Endothelial cell of umbilical vein (primary cell): ENCODE data around the gene ZNF804B. TPM values are rescaled to one million over a fixed set of nuclear protein-coding genes. Genes with fewer than 3 reads are reported as not detected.

Experiments used
- BruUV-seq: library from RNA; stranded (reverse); fragments of 400-500 nt; replicated peaks from 2 replicates; lab custom pipeline; 2021; lab: Mats Ljungman, UMichigan
- CTCF ChIA-PET: fragments of 300-600, 350-600 bp; sonication (Branson Sonifier 250); formaldehyde crosslinking; loops from one replicate; lab custom pipeline; 2021; ENCODE audit warnings: antibody characterized with exemption, inconsistent platforms; lab: Charles Lee
- POLR2A ChIA-PET: fragments of 300-600, 350-600 bp; sonication (Branson Sonifier 250); formaldehyde crosslinking; loops from one replicate; lab custom pipeline; 2021; ENCODE audit warnings: antibody characterized with exemption, inconsistent platforms; lab: Charles Lee
- DNase-seq: peaks from one replicate; pipeline ENCODE4 v3.0.0-alpha.2; 2011; ENCODE audit warnings: low read depth, low spot score
- FAIRE-seq: peaks from 2 replicates; lab custom pipeline; 2011; peaks lifted over from hg19 to GRCh38; lab: Jason Lieb, UNC
- H2AFZ ChIP-seq: 2 replicates; pipeline ENCODE4 v1.6.0; 2012; ENCODE audit warnings: low read depth, low read length, control low read depth, inconsistent platforms
- H3K27ac ChIP-seq: 2 replicates; pipeline ENCODE4 v1.5.1; 2011; ENCODE audit warnings: low read depth, mild to moderate bottlenecking, control low read depth, low read length, moderate library complexity; ENCODE audit not compliant: insufficient read depth
- H3K27me3 ChIP-seq, 2 experiments: 2 replicates each; pipeline versions ENCODE4 v1.6.0 to v1.6.1; 2011; ENCODE audit warnings: low read length in 2 of 2, mixed read lengths in 1 of 2; ENCODE audit not compliant: control insufficient read depth in 2 of 2, insufficient read depth in 2 of 2
- H3K36me3 ChIP-seq, 2 experiments: 2 replicates in 1 of 2; 3 replicates in 1 of 2; pipeline ENCODE4 v1.5.1; 2011; ENCODE audit warnings: low read length in 2 of 2, mild to moderate bottlenecking in 1 of 2, moderate library complexity in 1 of 2; ENCODE audit not compliant: control insufficient read depth in 2 of 2, insufficient read depth in 2 of 2; ENCODE audit errors: extremely low read depth in 1 of 2
- H3K4me1 ChIP-seq: 3 replicates; pipeline ENCODE4 v1.5.1; 2011; ENCODE audit warnings: mild to moderate bottlenecking, low read length; ENCODE audit not compliant: control insufficient read depth, insufficient read depth; ENCODE audit errors: extremely low read depth
- H3K4me2 ChIP-seq: 2 replicates; pipeline ENCODE4 v1.6.1; 2011; ENCODE audit warnings: low read length, control low read depth, mixed read lengths; ENCODE audit not compliant: insufficient read depth
- H3K4me3 ChIP-seq, 3 experiments: fragments of 200-600 bp in 1 of 3; sonication (generic), shearing (Covaris generic) in 1 of 3; replicated peaks in 1 of 3; 2 replicates each; pipeline ENCODE4 v1.5.1; 2011 to 2016; ENCODE audit warnings: control low read depth in 3 of 3, low read length in 3 of 3, mild to moderate bottlenecking in 2 of 3, inconsistent platforms in 1 of 3, low read depth in 1 of 3, moderate library complexity in 1 of 3; ENCODE audit not compliant: insufficient read depth in 1 of 3
- H3K79me2 ChIP-seq: 2 replicates; pipeline ENCODE4 v1.6.0; 2012; ENCODE audit warnings: low read length, inconsistent platforms; ENCODE audit not compliant: control insufficient read depth, insufficient read depth
- H3K9ac ChIP-seq: replicated peaks from 2 replicates; pipeline ENCODE3; 2011; ENCODE audit warnings: low read length, control low read depth; ENCODE audit not compliant: insufficient read depth; ENCODE audit errors: extremely low read depth
- H3K9me1 ChIP-seq: replicated peaks from 3 replicates; pipeline ENCODE4 v1.6.0; 2011; ENCODE audit warnings: mild to moderate bottlenecking, low read length; ENCODE audit not compliant: control insufficient read depth, insufficient read depth; ENCODE audit errors: extremely low read depth
- H3K9me3 ChIP-seq: replicated peaks from 2 replicates; pipeline ENCODE4 v1.5.1; 2012; ENCODE audit warnings: low read length, inconsistent platforms; ENCODE audit not compliant: control insufficient read depth, insufficient read depth
- H4K20me1 ChIP-seq: replicated peaks from 2 replicates; pipeline ENCODE3; 2011; ENCODE audit warnings: mild to moderate bottlenecking, low read length; ENCODE audit not compliant: control insufficient read depth, insufficient read depth; ENCODE audit errors: extremely low read depth
- EZH2 ChIP-seq: IDR thresholded peaks from 2 replicates; pipeline ENCODE4 v1.6.1; 2012; ENCODE audit warnings: borderline replicate concordance, low read depth, mild to moderate bottlenecking, moderate library complexity, low read length, inconsistent platforms; ENCODE audit not compliant: severe bottlenecking
- FOS ChIP-seq: IDR thresholded peaks from 2 replicates; pipeline ENCODE4 v1.6.1; 2011; ENCODE audit warnings: mild to moderate bottlenecking, low read length, moderate library complexity, borderline replicate concordance; ENCODE audit not compliant: insufficient read depth
- GATA2 ChIP-seq: IDR thresholded peaks from 2 replicates; pipeline ENCODE4 v1.7.0; 2011; ENCODE audit warnings: low read depth, mild to moderate bottlenecking, moderate library complexity, mixed read lengths, low read length; ENCODE audit not compliant: insufficient read length, insufficient read depth
- JUN ChIP-seq: IDR thresholded peaks from 2 replicates; pipeline ENCODE4 v1.6.1; 2011; ENCODE audit warnings: borderline replicate concordance, low read depth; ENCODE audit not compliant: insufficient read length, insufficient read depth
- MYC ChIP-seq: IDR thresholded peaks from one replicate; pipeline ENCODE4 v1.6.1; 2011; ENCODE audit warnings: mild to moderate bottlenecking, low read depth, low read length
- POLR2A ChIP-seq: IDR thresholded peaks from 2 replicates; pipeline ENCODE4 v1.6.1; 2012; ENCODE audit warnings: low read depth, mild to moderate bottlenecking, control low read depth, low read length
- POLR2AphosphoS5 ChIP-seq: IDR thresholded peaks from 2 replicates; pipeline ENCODE4 v1.6.1; 2012; ENCODE audit warnings: low read depth, mild to moderate bottlenecking, control low read depth, low read length, moderate library complexity; ENCODE audit not compliant: insufficient read depth
- dilution Hi-C: fragments of 300-500 bp; cut with MboI; formaldehyde crosslinking; loops from one replicate; pipeline ENCODE4 v1.15.0; 2019; ENCODE audit warnings: low sequenced_read_pairs; ENCODE audit not compliant: extremely low pct_ligation_motif_present
- intact Hi-C: fragments of 100-400 bp; cut with micrococcal nuclease; formaldehyde crosslinking; loops from one replicate; pipeline ENCODE4 v1.10.0; 2022
- polyA plus RNA-seq, 4 experiments: library from polyadenylated mRNA; depleted of rRNA in 3 of 4; stranded (reverse) in 3 of 4; unstranded in 1 of 4; fragments of >200 nt; gene quantifications; 2 replicates each; pipeline versions ENCODE4 v1.2.1 to v1.2.3, GENCODE V29; 2011 to 2012; ENCODE audit warnings: missing spikeins in 1 of 4
- total RNA-seq: library from RNA; stranded (reverse); gene quantifications from 2 replicates; pipeline ENCODE4 v1.2.3, GENCODE V29; 2021
- TF ChIP-seq, protein P1 (sequence below), 2 donors: IDR thresholded peaks; 1 replicate in 1 of 2; 2 replicates in 1 of 2; pipeline ENCODE4 v1.5.1; 2011; ENCODE audit warnings: low read length in 2 of 2, mild to moderate bottlenecking in 2 of 2, moderate library complexity in 2 of 2, control low read depth in 1 of 2, inconsistent platforms in 1 of 2, low read depth in 1 of 2; ENCODE audit not compliant: insufficient read depth in 1 of 2; ENCODE audit errors: extremely low read depth in 1 of 2
- TF ChIP-seq, protein P2 (sequence below): IDR thresholded peaks from 2 replicates; pipeline ENCODE4 v1.6.1; 2011; ENCODE audit not compliant: insufficient read depth, insufficient read length

Gene ZNF804B
- total and polyA plus RNA-seq, 2 donors (not counting 3 experiments of a cell fraction or from before 2014, with no cell fraction given), result not detected

- Histone ChIP-seq H3K36me3 (no peaks in the 10 kb centered on the region), H3K9me3 (peaks cover 3% of the 10 kb centered on the region), H3K4me2 (no peak overlapping the region), H3K27me3 (no peaks in the 10 kb centered on the region), H3K9ac (no peak overlapping the region), H3K4me3 (no peak overlapping the region), H3K9me1 (no peaks in the 10 kb centered on the region), H2AFZ (no peak overlapping the region), H3K79me2 (no peaks in the 10 kb centered on the region), H3K27ac (no peak overlapping the region), H3K4me1 (no peaks in the 10 kb centered on the region), H4K20me1 (no peaks in the 10 kb centered on the region)
- BruUV-seq, result no TSS peak
- TF ChIP-seq, protein P1, sequence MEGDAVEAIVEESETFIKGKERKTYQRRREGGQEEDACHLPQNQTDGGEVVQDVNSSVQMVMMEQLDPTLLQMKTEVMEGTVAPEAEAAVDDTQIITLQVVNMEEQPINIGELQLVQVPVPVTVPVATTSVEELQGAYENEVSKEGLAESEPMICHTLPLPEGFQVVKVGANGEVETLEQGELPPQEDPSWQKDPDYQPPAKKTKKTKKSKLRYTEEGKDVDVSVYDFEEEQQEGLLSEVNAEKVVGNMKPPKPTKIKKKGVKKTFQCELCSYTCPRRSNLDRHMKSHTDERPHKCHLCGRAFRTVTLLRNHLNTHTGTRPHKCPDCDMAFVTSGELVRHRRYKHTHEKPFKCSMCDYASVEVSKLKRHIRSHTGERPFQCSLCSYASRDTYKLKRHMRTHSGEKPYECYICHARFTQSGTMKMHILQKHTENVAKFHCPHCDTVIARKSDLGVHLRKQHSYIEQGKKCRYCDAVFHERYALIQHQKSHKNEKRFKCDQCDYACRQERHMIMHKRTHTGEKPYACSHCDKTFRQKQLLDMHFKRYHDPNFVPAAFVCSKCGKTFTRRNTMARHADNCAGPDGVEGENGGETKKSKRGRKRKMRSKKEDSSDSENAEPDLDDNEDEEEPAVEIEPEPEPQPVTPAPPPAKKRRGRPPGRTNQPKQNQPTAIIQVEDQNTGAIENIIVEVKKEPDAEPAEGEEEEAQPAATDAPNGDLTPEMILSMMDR (IDR thresholded peaks at IDR 0.05; ENCODE audit: extremely low read depth in 1 of 2, insufficient read depth in 1 of 2, low read depth in 1 of 2, low read length in 2 of 2), result no peak
- DNase-seq (no peak), FAIRE-seq (no peak)
- dilution Hi-C loops (no loop called here), intact Hi-C loops (no loop called here)
- POLR2A ChIA-PET, result no interaction called here
- CTCF ChIA-PET, result no interaction called here
Measured at GRCh38 chr7:89312551-89312950, 553.1 kb downstream of the ZNF804B start.

- FAIRE-seq (no peak), DNase-seq (no peak)
- Histone ChIP-seq H3K27me3 (no peaks in the 10 kb centered on the region), H3K36me3 (no peaks in the 10 kb centered on the region), H3K9ac (no peak overlapping the region), H3K79me2 (no peaks in the 10 kb centered on the region), H3K9me3 (no peaks in the 10 kb centered on the region), H3K27ac (no peak overlapping the region), H3K4me2 (no peak overlapping the region), H3K9me1 (no peaks in the 10 kb centered on the region), H2AFZ (no peak overlapping the region), H3K4me1 (no peaks in the 10 kb centered on the region), H4K20me1 (no peaks in the 10 kb centered on the region), H3K4me3 (no peak overlapping the region)
- intact Hi-C loops, result no loop called here
- TF ChIP-seq, protein P2, sequence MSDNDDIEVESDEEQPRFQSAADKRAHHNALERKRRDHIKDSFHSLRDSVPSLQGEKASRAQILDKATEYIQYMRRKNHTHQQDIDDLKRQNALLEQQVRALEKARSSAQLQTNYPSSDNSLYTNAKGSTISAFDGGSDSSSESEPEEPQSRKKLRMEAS, result no peak
- TF ChIP-seq, protein P1 (IDR thresholded peaks at IDR 0.05; ENCODE audit: extremely low read depth in 1 of 2, insufficient read depth in 1 of 2, low read depth in 1 of 2, low read length in 2 of 2), result no peak
- no peak for TF ChIP-seq JUN
- TF ChIP-seq MYC, result no peak
- no peak for TF ChIP-seq FOS
- TF ChIP-seq EZH2, result no peak
- no peak for TF ChIP-seq POLR2AphosphoS5
- TF ChIP-seq GATA2, result no peak
- TF ChIP-seq POLR2A, result no peak
- BruUV-seq, result no TSS peak
- POLR2A ChIA-PET, result no interaction called here
- dilution Hi-C loops, result no loop called here
- CTCF ChIA-PET, result no interaction called here
Measured at GRCh38 chr7:89316584-89317251, 557.2 kb downstream of the ZNF804B start.
